ENCODE results near the gene CXorf38.

The CXorf38 gene

DNA sequence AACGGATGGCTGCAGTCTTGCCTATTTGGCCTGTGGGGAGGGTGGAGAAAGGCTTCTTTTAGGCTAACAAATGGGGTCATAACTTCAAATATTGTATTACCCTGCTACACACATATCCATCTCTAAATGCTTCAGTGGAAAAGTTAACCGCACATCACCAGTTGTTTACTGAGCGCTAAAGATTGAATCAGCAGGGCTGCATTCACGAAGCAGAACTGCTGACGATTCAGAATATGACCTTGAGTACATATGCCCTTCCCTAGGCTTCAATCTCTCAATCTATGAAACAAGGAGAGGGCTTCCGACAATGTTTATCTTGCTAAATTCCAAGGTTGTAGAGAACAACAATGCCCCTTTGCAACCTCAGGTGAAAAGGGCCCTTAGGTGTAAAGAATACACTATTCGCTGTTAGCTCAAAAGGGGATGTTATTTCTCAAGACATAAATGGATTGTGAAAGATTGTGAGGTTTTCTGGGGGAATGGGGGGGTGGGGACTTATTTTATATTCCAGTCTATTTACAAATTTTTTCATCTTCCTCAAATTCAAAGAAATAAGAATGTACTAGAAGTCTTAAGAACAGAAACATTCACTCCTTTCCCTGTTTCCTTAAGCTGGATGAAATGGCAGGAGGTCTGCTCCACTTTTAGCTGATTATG is 69.2 kb downstream of the CXorf38 start:
- H3K27ac ChIP-seq = no peak overlapping the region
- TF ChIP-seq, protein P1, sequence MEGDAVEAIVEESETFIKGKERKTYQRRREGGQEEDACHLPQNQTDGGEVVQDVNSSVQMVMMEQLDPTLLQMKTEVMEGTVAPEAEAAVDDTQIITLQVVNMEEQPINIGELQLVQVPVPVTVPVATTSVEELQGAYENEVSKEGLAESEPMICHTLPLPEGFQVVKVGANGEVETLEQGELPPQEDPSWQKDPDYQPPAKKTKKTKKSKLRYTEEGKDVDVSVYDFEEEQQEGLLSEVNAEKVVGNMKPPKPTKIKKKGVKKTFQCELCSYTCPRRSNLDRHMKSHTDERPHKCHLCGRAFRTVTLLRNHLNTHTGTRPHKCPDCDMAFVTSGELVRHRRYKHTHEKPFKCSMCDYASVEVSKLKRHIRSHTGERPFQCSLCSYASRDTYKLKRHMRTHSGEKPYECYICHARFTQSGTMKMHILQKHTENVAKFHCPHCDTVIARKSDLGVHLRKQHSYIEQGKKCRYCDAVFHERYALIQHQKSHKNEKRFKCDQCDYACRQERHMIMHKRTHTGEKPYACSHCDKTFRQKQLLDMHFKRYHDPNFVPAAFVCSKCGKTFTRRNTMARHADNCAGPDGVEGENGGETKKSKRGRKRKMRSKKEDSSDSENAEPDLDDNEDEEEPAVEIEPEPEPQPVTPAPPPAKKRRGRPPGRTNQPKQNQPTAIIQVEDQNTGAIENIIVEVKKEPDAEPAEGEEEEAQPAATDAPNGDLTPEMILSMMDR (conservative IDR thresholded peaks at IDR 0.05; ENCODE audit: low read depth) = no peak
- ChIA-PET POLR2A (ENCODE audit: low non-redundant PET) (no interaction called here), CTCF (no interaction called here)
- no peak for DNase-seq (ENCODE audit: low spot score)
